ENCODE measurements around the gene BIRC7. TPM values are rescaled to one million over a fixed set of nuclear protein-coding genes. Genes with fewer than 3 reads are reported as not detected.

BIRC7 gene
- total RNA-seq, 1 donor from 2014 or later = 15.5 TPM

- H3K9me3 ChIP-seq = no peaks in the 10 kb centered on the region
These were observed 13.2 kb upstream of the BIRC7 start for GRCh38 chr20:63222541-63222940.

GRCh38 chr20:63223121-63223825, 12.4 kb upstream of the BIRC7 start:
- H3K4me3 ChIP-seq = no peak overlapping the region
- H3K4me1 ChIP-seq = no peaks in the 10 kb centered on the region
- TF ChIP-seq, protein P1, sequence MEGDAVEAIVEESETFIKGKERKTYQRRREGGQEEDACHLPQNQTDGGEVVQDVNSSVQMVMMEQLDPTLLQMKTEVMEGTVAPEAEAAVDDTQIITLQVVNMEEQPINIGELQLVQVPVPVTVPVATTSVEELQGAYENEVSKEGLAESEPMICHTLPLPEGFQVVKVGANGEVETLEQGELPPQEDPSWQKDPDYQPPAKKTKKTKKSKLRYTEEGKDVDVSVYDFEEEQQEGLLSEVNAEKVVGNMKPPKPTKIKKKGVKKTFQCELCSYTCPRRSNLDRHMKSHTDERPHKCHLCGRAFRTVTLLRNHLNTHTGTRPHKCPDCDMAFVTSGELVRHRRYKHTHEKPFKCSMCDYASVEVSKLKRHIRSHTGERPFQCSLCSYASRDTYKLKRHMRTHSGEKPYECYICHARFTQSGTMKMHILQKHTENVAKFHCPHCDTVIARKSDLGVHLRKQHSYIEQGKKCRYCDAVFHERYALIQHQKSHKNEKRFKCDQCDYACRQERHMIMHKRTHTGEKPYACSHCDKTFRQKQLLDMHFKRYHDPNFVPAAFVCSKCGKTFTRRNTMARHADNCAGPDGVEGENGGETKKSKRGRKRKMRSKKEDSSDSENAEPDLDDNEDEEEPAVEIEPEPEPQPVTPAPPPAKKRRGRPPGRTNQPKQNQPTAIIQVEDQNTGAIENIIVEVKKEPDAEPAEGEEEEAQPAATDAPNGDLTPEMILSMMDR (IDR thresholded peaks at IDR 0.05) = peak; percentile 71
- peaks cover 10% of the 10 kb centered on the region for H3K27me3 ChIP-seq
- intact Hi-C loops (cut with DNase I) = no loop called here
- no peak for DNase-seq
- ATAC-seq = peak; percentile 55
- no peaks in the 10 kb centered on the region for H3K36me3 ChIP-seq
- no peak overlapping the region for H3K27ac ChIP-seq
- H3K9me3 ChIP-seq = no peaks in the 10 kb centered on the region

More at GRCh38 chr20:63222541-63222940, 13.2 kb upstream of the BIRC7 start:
- Histone ChIP-seq H3K36me3 (no peaks in the 10 kb centered on the region), H3K4me3 (no peak overlapping the region), H3K27me3 (peaks cover 8% of the 10 kb centered on the region), H3K27ac (no peak overlapping the region), H3K4me1 (no peaks in the 10 kb centered on the region)
- intact Hi-C loops (cut with DNase I) = no loop called here
- DNase-seq = no peak
- no peak for ATAC-seq
- TF ChIP-seq, protein P1 (IDR thresholded peaks at IDR 0.05) = no peak

- intact Hi-C loops (cut with DNase I) = no loop called here
- H3K27me3 ChIP-seq = peaks cover 15% of the 10 kb centered on the region
- ATAC-seq = no peak
- H3K27ac ChIP-seq = no peak overlapping the region
- H3K4me1 ChIP-seq = no peaks in the 10 kb centered on the region
- no peak for DNase-seq
- no peaks in the 10 kb centered on the region for H3K36me3 ChIP-seq
- TF ChIP-seq, protein P1 (IDR thresholded peaks at IDR 0.05) = no peak
- H3K9me3 ChIP-seq = no peaks in the 10 kb centered on the region
- no peak overlapping the region for H3K4me3 ChIP-seq
These were observed 11.9 kb upstream of the BIRC7 start for GRCh38 chr20:63223826-63224207.

- Histone ChIP-seq H3K9me3 (no peaks in the 10 kb centered on the region), H3K27me3 (peaks cover 23% of the 10 kb centered on the region), H3K4me3 (no peak overlapping the region), H3K27ac (no peak overlapping the region), H3K4me1 (no peaks in the 10 kb centered on the region), H3K36me3 (no peaks in the 10 kb centered on the region)
- ATAC-seq (peak; percentile 41), DNase-seq (peak; percentile 78)
- TF ChIP-seq, protein P1 (IDR thresholded peaks at IDR 0.05) = peak; percentile 10
- intact Hi-C loops (cut with DNase I) = no loop called here
These were observed 11.2 kb upstream of the BIRC7 start for GRCh38 chr20:63224412-63225081.

DNA sequence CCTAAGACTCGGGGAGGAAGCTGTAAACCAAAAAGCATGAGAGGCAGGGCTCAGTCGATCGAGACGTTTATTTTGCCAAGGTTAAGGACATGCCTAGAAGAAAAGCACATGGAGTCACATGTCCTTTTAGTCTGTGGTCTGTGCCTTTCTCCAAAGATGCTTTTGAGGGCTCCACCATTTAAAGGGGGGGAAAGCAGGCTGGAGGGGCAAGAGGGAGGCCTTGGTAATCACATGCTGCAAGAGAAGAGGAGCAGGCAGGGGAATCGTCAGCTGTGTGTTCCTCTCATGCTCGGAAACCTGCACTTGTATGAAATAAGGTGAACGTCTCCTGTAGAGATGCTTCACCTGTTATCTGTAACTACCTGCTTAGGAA, 10.6 kb upstream of the BIRC7 start:
- TF ChIP-seq, protein P1 (IDR thresholded peaks at IDR 0.05) = no peak
- H3K27ac ChIP-seq = no peak overlapping the region
- intact Hi-C loops (cut with DNase I) = no loop called here

More for the DNA sequence above, 10.6 kb upstream of the BIRC7 start:
- Histone ChIP-seq H3K36me3 (no peaks in the 10 kb centered on the region), H3K27me3 (peaks cover 26% of the 10 kb centered on the region), H3K9me3 (no peaks in the 10 kb centered on the region), H3K4me1 (no peaks in the 10 kb centered on the region), H3K4me3 (no peak overlapping the region)
- DNase-seq (no peak), ATAC-seq (no peak)
